ENCODE data around the gene FCRL5.

FCRL5 gene

GRCh38 chr1:157551694-157552693 lies at the start of gene FCRL5:
Gene FCRL5 (minus strand): TSS chr1:157552515. CDS start chr1:157552362, 153 bp downstream.
- no peak for ATAC-seq
- no peak for TF ChIP-seq TSHZ2 (CRISPR knock-in tag; IDR thresholded peaks at IDR 0.05)
- TF ChIP-seq ESRRG (CRISPR knock-in tag; IDR thresholded peaks at IDR 0.05) = no peak
- no peak for TF ChIP-seq CSDC2 (CRISPR knock-in tag; IDR thresholded peaks at IDR 0.05)
- no peak for TF ChIP-seq OSR1 (CRISPR knock-in tag; IDR thresholded peaks at IDR 0.05)
- TF ChIP-seq BACH2 (CRISPR knock-in tag; IDR thresholded peaks at IDR 0.05; ENCODE audit: borderline replicate concordance) = no peak
- no peak for TF ChIP-seq ISL1 (CRISPR knock-in tag; IDR thresholded peaks at IDR 0.05)
- no peak for TF ChIP-seq ZC3H10 (CRISPR knock-in tag; IDR thresholded peaks at IDR 0.05)
- TF ChIP-seq ZNF8 (CRISPR knock-in tag; IDR thresholded peaks at IDR 0.05) = no peak
- no peak for TF ChIP-seq TOX (CRISPR knock-in tag; IDR thresholded peaks at IDR 0.05; ENCODE audit: borderline replicate concordance)
- no peak for TF ChIP-seq SNAI2 (CRISPR knock-in tag; IDR thresholded peaks at IDR 0.05)
- no peak for TF ChIP-seq PPARA (CRISPR knock-in tag; IDR thresholded peaks at IDR 0.05; ENCODE audit: borderline replicate concordance)
- TF ChIP-seq PATZ1 (CRISPR knock-in tag; IDR thresholded peaks at IDR 0.05; ENCODE audit: borderline replicate concordance) = no peak
- no peak for TF ChIP-seq CSRNP3 (CRISPR knock-in tag; IDR thresholded peaks at IDR 0.05)
- TF ChIP-seq POU6F1 (CRISPR knock-in tag; IDR thresholded peaks at IDR 0.05; ENCODE audit: borderline replicate concordance, low read depth) = no peak
- TF ChIP-seq TCF4 (CRISPR knock-in tag; IDR thresholded peaks at IDR 0.05; ENCODE audit: borderline replicate concordance) = no peak
- no peak for TF ChIP-seq CREB5 (CRISPR knock-in tag; IDR thresholded peaks at IDR 0.05; ENCODE audit: low read depth)
- TF ChIP-seq ZFP3 (CRISPR knock-in tag; IDR thresholded peaks at IDR 0.05) = no peak
- TF ChIP-seq ZNF565 (CRISPR knock-in tag; conservative IDR thresholded peaks at IDR 0.05; ENCODE audit: low read depth) = no peak

GRCh38 chr1:157600236-157600635 lies 47.9 kb upstream of the FCRL5 start:
- ATAC-seq = no peak
- no peak for TF ChIP-seq RARB (CRISPR knock-in tag; IDR thresholded peaks at IDR 0.05)
- no peak for TF ChIP-seq SNAI2 (CRISPR knock-in tag; IDR thresholded peaks at IDR 0.05)

- ATAC-seq = no peak
- TF ChIP-seq ZNF565 (CRISPR knock-in tag; conservative IDR thresholded peaks at IDR 0.05; ENCODE audit: low read depth) (no peak), ISL1 (CRISPR knock-in tag; IDR thresholded peaks at IDR 0.05) (no peak), ZC3H10 (CRISPR knock-in tag; IDR thresholded peaks at IDR 0.05) (no peak), ESRRG (CRISPR knock-in tag; IDR thresholded peaks at IDR 0.05) (no peak), ZFP30 (CRISPR knock-in tag; IDR thresholded peaks at IDR 0.05) (no peak), ZFP3 (CRISPR knock-in tag; IDR thresholded peaks at IDR 0.05) (no peak), TOX (CRISPR knock-in tag; IDR thresholded peaks at IDR 0.05; ENCODE audit: borderline replicate concordance) (no peak), PPARA (CRISPR knock-in tag; IDR thresholded peaks at IDR 0.05; ENCODE audit: borderline replicate concordance) (no peak), CSDC2 (CRISPR knock-in tag; IDR thresholded peaks at IDR 0.05) (no peak), PATZ1 (CRISPR knock-in tag; IDR thresholded peaks at IDR 0.05; ENCODE audit: borderline replicate concordance) (no peak), ARNTL (CRISPR knock-in tag; IDR thresholded peaks at IDR 0.05; ENCODE audit: borderline replicate concordance, low read depth) (no peak), ZNF8 (CRISPR knock-in tag; IDR thresholded peaks at IDR 0.05) (no peak), CREB5 (CRISPR knock-in tag; IDR thresholded peaks at IDR 0.05; ENCODE audit: low read depth) (no peak)
These were observed 45.8 kb upstream of the FCRL5 start, which contains the start of gene FCRL4 for GRCh38 chr1:157597959-157598667. Gene FCRL4 (minus strand): TSS chr1:157598085. CDS start chr1:157597944, 141 bp downstream.
